Measurements from ENCODE around the gene SPATA3.
A peak's percentile ranks its signal among the peaks of the same experiment; 100 is the strongest.

The SPATA3 gene

DNA sequence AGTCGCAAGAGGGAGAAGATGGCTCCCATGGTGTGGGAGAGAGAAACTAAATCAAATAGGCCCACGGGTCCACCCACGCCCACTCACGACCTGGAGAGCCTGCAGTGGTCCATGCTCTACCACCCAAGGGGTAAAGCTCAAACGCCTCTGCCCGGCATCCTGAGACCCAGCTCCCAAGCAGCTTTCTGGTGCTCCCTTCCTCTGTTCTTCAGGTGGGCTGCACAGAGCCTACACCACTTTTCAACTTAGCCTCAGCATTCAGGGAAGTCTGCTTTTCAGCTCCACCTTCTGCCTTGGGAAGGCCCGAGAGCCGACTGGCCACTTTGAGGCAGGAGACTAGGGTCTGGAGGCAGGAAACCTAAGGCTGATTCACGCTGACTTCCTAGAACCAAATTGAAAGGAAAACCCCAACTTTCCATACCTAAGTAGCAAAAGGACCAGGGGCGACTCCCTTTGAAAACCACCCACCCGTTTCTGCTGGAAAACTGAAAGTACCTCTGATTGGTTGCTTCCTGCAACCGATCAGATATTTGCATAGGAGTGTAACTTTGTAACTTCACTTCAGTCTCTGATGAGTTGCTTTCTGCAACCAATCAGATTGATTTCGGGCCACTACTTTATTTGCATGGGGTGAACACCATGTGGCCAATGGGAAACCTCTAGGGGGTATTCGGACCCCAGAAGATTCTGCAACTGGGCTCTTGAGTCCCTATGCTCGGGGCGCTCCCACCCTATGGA lies 26.8 kb upstream of the SPATA3 start:
- no peak for DNase-seq

DNA sequence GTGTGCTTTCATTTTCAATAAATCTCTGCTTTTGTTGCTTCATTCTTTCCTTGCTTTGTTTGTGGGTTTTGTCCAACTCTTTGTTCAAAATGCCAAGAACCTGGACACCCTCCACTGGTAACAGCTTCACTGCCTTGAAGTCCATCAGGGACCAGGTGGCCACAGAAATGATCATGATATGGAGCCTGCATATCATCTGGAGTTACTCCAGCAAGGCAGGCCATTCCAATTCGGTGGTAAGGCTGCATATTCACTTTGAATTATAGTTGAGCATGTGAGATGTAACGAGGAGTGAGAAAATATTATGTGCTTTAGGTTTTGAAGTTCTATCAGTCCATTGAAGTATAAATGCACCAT lies 26.3 kb upstream of the SPATA3 start:
- DNase-seq, result no peak

DNA sequence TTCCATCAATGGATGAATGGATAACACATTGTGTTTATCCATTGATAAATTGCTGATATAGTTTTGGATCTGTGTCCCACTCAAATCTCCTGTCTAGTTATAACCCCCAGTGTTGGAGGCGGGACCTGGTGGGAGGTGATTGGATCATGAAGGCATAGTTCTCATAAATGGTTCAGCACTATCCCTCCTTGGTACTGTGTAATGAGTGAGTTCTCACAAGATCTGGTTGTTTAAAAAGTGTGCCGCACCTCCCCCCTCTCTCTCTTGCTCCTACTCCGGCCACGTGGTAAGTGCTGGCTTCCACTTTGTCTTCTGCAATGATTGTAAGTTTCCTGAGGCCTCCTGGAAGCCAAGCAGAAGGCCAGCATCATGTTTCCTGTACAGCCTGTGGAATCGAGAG lies 23.9 kb upstream of the SPATA3 start:
- DNase-seq, result no peak

DNA sequence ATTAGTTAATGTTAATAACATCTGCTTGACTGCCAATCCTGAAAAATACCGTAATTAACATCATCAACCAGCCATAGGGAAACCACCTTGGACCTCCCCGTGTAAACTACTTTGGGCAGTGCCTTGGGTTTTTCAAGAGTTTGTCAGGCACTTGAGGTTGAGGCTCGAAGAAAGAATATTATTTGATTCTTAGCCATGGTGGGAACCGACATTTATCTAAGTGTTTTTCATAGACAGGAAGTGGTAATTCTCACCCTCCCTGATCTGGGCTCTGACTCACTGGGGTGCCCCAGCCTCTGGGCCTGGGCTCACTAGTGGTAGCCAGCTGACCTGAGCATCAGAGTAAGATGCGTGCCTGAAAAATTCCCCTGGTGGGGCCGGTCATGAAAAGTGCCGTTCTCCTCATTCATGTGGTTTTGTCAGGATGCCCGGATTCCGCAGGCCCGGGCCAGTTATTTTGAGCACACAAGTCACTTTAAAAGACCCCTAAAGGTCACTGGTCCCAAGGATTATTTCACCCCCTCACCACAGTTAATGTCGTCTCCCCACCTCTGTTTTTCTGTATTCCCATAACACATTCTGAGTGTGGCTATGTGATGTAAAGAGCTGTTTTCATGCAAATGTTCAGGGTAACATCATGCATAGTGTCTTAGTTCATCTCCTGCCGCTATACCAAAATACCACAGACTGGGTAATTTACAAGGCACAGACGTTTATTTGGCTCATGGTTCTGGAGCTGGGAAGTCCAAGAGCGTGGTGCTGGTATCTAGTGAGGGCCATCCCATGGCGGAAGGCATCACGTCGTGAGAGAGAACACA lies 21.6 kb upstream of the SPATA3 start:
- DNase-seq, result no peak

DNA sequence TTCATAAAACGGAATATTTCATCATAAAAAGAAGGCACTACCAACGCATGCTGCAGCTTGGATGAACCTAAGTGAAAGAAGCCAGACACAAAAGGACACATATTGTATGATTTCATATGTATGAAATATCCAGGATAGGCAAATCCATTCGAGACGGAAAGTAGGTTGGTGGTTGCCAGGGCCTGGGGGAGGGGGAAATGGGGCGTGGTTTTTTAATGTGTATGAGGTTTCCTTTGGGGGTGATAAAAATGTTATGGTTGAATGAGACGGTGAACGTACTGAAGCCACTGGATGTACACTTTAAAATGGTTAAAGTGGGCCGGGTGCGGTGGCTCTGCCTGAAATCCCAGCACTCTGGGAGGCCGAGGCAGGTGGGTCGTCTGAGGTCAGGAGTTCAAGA lies 20.0 kb upstream of the SPATA3 start:
- DNase-seq, result no peak

DNA sequence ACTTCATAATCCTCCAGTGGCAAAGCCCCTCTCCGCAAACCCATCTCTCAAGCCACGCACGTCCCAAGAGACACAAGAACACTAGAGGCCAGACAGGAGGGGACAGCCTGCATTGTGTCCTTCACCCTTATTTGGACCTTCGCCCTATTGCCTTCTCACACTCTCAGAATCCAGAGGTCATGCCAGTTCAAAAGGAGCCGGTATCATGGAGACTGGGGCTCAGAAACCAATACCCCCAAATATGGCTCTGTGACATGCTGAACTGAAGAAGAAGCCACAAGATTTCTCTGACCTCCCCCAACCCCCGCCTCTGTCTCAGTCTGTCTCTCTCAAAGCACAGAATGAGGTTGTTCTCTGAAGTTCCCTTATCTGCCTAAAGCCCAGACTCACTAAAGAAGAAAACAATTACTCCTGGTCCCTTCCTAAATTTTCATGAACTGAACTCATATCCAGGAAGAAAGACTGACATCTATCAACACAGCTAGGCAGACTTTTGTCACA lies 19.2 kb upstream of the SPATA3 start:
- no peak for DNase-seq

DNA sequence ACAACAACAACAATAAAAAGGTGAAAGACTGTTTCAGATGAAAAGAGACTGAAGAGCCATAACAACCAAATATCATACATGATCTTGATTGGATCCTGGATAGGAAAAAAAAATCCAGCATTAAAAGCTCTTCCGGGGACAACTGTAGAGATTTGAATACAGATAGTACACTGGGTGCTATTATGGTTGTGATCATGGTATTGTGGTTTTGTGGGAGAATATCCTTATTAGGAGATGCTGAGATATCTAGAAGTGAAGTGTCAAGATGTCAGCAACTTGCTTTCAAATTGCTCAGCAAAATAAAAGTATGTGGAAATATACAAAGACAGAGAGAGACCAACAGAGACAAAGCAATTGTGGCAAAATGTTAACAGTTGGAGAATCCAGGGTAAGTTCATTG lies 15.5 kb upstream of the SPATA3 start:
- no peak for DNase-seq

DNA sequence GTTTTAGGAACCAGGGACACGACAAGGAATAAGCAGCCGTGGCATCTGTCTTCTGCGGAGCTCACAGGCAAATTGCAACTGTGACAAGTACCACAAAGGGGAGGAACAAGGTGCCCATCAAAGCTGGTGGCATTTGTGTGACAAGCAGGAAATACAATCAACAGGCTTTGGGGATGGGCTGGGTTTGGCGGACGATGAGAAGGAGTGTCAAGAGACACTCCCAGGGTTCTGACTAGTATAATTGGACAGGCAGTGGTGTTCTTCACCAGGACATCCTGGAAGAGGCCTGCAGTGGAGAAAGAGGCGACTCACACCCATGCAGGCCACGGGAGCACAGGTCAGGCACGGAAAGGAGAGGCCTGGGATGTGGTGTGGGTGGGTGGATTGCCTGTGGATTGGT lies 14.2 kb upstream of the SPATA3 start:
- DNase-seq, result no peak

DNA sequence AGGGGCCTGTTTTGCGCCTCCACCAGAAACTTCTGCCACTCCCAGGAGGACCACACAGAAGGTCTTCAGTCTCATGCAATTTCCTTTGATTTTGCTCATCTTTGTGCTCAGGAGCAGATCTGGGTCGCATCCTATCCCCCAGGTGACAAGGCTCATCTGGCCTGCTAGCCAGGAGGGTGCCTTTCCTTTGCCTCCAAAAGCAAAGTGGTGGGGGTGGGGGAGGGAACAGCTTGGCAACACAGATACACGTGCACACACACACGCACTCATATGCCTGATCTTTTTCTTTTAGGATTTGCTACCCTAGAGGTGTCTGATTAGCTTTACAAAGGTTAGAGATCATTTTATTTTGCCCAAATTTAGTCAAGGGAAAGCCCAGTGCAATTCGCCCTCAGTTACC lies 13.8 kb upstream of the SPATA3 start:
- DNase-seq, result no peak

DNA sequence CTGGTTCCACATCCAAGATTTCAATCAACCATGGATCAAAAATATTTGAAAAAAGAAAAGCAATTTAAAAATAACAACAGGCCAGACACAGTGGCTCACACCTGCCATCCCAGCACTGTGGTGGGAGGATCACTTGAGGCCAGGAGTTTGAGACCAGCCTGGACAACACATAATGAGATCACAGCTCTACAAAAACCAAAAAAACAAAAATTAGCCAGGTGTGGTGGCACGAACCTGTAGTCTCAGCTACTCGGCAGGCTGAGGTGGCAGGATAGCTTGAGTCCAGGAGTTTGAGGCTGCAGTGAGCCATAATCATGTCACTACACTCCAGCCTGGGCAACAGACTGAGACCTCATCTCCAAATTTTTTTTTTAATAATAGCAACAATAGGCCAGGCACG lies 13.4 kb upstream of the SPATA3 start:
- DNase-seq, result no peak

DNA sequence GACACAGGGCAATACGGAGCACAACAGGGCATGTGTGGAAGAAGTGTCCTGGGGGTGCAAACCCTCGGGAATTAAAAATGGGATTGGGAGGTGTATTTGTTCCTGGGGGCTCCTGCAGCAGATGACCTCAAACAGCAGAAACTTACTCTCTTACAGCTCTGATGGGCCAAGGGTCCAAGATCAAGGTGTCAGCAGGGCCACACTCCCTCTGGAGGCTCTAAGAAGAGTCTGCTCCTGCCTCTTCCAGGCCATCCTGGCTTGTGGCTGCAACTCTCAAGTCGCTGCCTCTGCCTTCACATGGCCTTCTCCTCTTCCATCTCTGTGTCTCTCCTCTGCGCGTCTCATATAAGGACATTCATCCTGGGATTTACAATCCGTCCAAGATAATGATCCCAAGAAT lies 12.4 kb upstream of the SPATA3 start:
- DNase-seq, result no peak

DNA sequence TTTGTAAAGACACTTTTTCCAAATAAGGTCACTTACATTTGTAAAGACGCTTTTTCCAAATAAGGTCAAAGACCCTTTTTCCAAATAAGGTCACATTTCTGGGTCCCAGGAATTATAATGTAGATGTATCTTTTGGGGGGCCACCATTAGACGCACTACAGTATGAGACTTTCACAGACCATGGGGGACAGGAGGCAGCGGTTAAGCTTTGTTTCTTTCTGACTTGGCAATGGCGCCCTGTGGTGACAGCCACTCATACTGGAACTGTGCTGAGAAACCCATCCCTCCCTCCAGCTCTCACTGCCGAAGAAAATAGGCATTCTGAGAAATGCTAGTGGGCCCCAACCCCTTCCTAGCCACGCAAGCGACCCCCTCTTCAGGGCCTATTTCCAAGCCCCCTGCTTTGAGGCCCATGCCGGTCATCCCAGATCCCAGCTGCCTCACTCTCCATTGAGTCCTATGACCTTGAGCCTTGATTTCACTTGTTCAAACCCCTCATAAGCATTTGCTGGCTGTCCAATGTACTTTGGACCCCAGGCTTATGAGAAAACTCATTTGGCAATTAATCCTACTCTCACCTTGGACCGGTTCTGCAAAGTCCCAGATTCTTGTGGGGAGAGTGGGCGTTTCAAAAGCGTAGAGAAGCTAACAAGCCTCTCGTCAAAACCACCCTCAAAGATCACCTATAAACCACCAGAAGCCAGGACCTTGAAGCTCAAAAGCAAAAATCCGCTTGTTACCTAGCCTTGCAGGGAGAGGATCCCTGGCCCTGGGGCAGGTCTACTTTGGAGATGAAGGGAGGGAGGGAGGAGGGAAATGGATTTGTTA lies 11.3 kb upstream of the SPATA3 start:
- no peak for DNase-seq

DNA sequence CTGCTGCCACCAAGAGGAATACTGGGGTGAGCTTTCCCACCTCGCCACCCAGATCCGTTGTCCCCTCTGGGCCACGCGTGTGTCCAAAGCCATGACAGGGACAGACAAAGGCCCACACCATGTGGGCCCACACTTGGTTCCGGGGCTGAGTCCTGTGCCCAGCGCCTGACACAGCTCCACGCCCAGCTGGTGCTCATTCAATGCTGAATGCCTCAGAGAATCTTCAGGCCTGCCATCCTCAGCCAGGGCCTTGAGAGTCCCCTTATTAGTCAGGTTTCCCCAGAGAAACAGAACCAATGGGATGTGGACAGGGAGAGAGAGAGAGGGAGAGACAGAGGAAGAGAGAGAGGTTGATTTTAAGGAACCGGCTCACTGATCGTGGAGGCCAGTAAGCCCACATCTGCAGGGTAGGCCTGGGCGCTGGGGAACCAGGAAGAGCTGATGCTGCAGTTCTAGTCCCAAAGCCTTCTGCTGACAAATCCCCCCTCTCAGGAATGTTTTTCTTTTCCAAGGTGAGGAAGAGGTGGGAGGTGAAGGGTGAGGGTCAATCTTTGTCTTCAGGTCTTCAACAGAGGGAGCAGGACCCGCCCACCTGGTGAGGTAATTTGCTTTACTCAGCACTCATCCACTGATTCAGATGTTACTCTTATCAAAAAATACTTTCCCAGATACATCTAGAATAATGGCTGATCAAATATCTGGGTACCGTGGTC lies 10.2 kb upstream of the SPATA3 start:
- DNase-seq, result no peak

DNA sequence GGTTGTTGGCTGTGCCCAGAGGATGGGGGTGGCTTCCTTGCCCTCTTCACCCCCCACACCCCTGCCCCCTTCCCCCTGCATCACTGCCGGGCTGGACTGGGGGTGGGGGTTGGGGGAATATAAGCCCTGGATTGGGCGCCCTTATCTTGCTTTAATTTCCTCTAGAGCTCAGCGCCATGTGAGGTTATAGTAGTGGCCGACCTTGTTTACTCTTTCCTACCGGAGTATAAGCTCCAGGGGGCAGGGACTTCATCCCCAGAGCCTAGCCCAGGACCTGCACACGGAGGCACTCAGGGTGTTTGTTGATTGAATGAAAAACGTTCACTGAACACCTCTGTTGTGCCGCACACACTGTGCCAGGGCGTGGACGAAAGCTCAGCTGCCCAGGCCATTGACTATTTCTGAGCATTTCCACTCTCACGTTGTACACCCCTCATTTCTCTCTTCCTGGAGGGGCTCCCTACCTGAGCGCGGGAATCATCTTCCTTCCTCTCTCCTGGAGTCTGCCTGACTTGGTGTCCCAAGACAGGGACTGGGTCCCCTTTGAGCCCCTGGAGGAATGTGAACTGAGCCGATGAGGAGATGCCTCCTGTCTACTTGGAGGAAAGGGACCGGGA lies 9.3 kb upstream of the SPATA3 start:
- DNase-seq, result no peak

DNA sequence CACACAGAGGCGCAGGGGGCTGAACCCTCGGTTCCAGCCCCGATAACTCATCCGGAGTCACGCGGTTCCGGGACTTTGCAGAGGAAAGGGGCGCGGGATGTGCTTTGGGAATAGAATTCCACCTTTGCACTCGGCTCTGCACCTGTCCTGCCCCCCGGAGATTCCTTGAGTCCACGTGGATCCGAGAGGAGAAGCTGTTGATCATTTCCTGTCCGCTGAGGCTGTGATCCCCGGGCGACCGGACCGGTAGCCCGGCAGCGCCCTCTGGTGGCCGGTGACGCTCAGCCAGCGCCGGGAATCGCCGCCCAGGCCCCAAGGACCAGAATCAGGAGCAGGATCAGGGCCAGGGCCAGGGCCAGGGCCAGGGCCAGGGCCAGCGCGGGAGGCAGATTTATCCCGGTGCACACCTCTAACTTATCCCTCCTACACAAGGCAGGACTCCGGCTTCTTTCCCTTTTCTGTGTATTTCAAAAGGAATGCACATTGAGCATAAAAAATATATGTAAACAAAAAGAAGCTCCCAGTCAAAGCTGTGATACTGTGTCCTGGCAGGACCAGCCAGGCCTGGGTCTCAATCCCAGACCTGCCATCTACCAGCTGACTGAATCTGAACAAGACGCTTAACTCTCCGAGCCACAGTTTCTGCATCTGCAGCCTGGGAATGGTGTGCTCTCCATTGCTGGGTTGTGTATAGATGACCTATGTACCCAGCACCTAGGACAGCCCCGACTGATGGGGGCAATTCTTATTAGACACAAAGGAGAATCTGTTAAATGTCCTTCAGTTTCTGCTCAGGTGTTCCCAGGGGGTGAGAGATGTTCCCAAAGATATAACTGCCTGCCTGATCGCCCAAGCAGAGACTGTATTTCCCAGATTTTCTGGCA lies 8.5 kb upstream of the SPATA3 start:
- DNase-seq, result peak; percentile 20 to 41

DNA sequence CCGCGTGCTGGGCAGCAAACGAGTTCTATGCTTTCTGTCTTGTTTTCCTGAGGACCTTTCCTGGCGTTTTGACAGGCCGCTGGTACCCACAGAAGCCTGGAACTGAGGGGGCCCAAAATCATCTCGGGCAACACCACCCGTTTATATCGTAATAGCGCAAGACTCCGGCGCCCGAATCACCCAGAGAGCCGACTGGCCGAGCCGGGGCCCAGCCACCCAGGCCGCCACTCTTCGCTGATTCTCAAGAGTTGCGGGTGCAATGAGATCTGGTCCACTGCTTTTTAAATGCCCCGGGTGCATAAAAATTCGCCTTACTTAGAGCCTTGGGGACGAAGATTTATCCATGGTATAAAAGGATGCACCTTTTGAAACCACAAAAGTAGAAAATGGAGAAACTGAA lies 6.2 kb upstream of the SPATA3 start:
- no peak for DNase-seq

DNA sequence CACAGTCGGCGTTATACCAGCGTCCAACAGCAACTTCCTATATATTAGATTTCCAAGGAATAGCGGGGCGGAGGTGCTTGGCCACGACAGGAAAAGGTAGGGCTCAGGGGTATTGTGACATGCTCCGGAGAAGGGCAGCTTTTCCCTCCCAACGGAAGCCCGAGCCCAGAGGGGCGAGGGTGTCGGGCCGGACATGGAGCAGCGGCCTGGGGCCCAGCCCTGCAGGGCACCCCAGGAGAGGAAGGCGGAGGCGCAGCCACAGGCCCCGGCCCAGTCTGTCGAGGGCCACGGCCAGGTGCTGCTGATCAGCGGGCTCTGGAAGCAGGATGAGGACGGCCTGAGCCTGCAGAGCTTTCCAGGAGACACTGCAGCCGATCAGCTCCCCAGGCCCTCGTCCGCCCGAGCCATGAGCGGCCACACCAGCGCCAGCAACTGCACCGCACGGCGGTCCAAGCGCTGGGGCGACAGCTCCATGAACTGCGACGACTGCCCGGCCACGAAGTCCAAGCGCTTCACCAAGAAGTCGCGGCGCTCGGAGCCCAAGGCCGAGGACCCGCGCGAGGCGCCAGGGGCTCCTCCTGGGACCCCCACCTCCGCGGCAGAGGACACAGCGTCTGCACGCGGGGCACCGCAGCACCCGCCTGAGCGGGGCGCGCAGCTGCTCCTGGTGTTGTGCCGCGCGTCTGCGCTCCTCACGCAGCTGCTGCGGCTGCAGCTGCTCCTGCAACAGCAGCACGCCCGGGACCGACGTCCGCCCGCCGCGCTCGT lies 5.6 kb upstream of the SPATA3 start:
- DNase-seq, result no peak

DNA sequence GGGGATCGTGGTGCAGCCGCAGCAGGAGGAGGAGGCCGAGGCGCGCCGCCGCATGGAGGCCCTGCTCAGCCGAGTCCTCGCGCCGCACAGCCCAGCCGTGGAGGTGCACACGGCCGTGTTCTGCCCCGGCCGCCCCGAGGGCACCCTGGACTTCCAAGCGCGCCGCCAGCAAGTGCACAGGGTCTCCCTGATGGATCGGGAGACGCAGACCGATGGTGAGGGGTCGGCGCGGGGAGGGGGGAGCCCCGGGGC lies 5.1 kb upstream of the SPATA3 start:
- DNase-seq, result no peak

DNA sequence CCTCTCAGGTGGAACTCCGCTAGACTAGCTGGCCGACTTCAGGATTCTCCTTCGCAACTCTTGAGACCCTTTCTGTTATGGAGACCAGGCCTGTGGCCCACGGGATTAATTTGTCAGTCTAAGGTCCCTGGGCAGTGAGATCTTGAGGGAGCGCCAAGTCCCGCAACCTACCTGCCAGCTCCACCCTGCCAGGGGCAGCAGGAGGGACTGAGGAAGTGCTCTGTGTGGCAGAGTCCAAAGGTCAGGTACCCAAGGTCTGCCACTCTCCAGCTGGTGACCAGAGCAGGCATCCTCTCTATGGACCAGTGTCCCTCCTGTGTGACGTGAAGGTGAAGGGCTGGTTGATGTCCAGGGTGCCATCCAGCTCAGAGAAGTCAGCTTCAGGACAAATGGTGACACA lies 4.3 kb upstream of the SPATA3 start:
- DNase-seq, result no peak

DNA sequence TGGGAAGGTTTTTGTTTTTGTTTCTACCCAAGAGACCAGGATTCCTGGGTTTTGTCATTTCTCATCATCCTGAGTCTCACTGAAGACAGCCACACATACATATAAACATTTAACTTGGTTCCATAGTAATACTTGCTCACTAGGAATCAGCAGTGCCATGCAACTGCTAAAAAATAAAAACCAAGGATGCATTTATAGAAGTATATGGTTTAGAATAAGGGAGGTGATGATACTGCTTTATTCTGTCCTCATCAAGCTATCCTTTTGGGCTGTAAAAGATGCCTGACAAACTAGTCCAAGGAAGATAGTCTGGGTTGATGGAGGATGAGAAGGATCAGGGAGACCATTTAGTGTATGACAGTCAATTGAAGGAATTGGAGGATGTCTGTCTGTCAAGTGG lies 740 bp downstream of the SPATA3 start:
- DNase-seq, result no peak

DNA sequence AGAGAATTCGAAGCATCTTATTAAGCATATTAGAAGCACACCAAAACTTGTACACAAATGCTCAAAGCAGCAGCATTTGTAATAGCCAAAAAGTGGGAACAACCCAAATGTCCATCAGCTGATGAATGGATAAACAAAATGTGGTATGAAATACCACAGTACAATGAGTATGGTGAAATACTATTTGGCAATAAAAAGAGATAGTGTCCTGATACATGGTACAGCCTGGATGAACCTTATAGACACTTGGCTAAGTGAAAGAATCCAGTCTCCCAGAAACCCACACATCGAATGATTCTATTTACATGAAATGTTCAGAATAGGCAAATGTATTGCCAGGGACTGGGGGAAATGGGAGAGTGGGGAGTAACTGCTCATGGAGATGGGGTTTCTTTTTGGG lies 3.0 kb downstream of the SPATA3 start:
- DNase-seq, result no peak

Measured in Kasumi-1 (cell line).